ENCODE results near the gene SLC25A29. TPM values are rescaled to one million over a fixed set of nuclear protein-coding genes. Genes with fewer than 3 reads are reported as not detected.

SLC25A29 gene
- total and polyA plus RNA-seq, 2 of the 8 experiments (the other 6 are each of a cell fraction or from before 2014, with no cell fraction given): 135 to 177 TPM

- peaks cover 3 to 74% of the 10 kb centered on the region in 2 experiments for H3K79me2 ChIP-seq (ENCODE audit: control insufficient read depth in 1 of 2, insufficient read depth in 2 of 2, low read length in 2 of 2)
- TF ChIP-seq ZNF274 (IDR thresholded peaks at IDR 0.05; ENCODE audit: borderline replicate concordance, extremely low read depth, low read length): no peak
- TF ChIP-seq CBX5 (IDR thresholded peaks at IDR 0.05; ENCODE audit: low read depth, low read length): no peak
- TF ChIP-seq CTCF (IDR thresholded peaks at IDR 0.05; ENCODE audit: control extremely low read depth in 1 of 3, insufficient read depth in 1 of 3, low read depth in 1 of 3, low read length in 3 of 3): no peak
- no peak for TF ChIP-seq USF2 (IDR thresholded peaks at IDR 0.05; ENCODE audit: low read length)
- TF ChIP-seq SP2 (IDR thresholded peaks at IDR 0.05; ENCODE audit: low read length): no peak
Measured at GRCh38 chr14:100279563-100279962, 26.7 kb downstream of the SLC25A29 start.

More at GRCh38 chr14:100279563-100279962, 26.7 kb downstream of the SLC25A29 start:
- no peak overlapping the region for H2BK15ac ChIP-seq (ENCODE audit: low read length)
- no peak overlapping the region for H3K14ac ChIP-seq (ENCODE audit: insufficient read length)
- H3K4me2 ChIP-seq (ENCODE audit: insufficient read depth in 1 of 2, low read depth in 2 of 2, low read length in 2 of 2): no peak overlapping the region
- no peak overlapping the region for H3K4me3 ChIP-seq (ENCODE audit: extremely low read depth in 1 of 4, insufficient read depth in 2 of 4, low read depth in 3 of 4, low read length in 4 of 4)
- H2AK5ac ChIP-seq (ENCODE audit: low read depth, low read length): no peak overlapping the region
- H4K91ac ChIP-seq (replicated peaks; ENCODE audit: insufficient read length, low read length): no peak overlapping the region
- no peaks in the 10 kb centered on the region for H3K9me3 ChIP-seq (ENCODE audit: insufficient read depth in 2 of 2, low read depth in 1 of 2, low read length in 1 of 2)
- H2BK12ac ChIP-seq (ENCODE audit: low read depth, low read length): no peak overlapping the region
- DNase-seq (ENCODE audit: low read depth in 1 of 2, low spot score in 2 of 2): no peak
- no peak overlapping the region for H2BK120ac ChIP-seq (replicated peaks; ENCODE audit: low read depth, low read length)
- POLR2A ChIA-PET (ENCODE audit: partially characterized antibody): no interaction called here
- peaks cover 7 to 30% (median 11%) of the 10 kb centered on the region in 4 experiments; a peak in 7 of 8 replicates for H3K36me3 ChIP-seq (ENCODE audit: control insufficient read depth in 2 of 4, insufficient read depth in 4 of 4, low read length in 3 of 4)
- no peaks in the 10 kb centered on the region for H3K23me2 ChIP-seq (ENCODE audit: low read depth, low read length)
- H3K56ac ChIP-seq (replicated peaks; ENCODE audit: insufficient read length, low read depth, low read length): no peak overlapping the region
- no peak for FAIRE-seq
- H4K20me1 ChIP-seq (replicated peaks in 1 of 2; ENCODE audit: control insufficient read depth in 1 of 2, insufficient read depth in 2 of 2, low read length in 2 of 2): peaks cover 10 to 29% of the 10 kb centered on the region in 2 experiments
- no peak overlapping the region for H2BK20ac ChIP-seq (ENCODE audit: low read length)
- no peak overlapping the region for H3K27ac ChIP-seq (ENCODE audit: low read depth, low read length)
- H3K4me1 ChIP-seq (replicated peaks in 1 of 4; ENCODE audit: control insufficient read depth in 3 of 4, insufficient read depth in 4 of 4, low read length in 3 of 4): peaks cover 6 to 19% (median 7%) of the 10 kb centered on the region in 4 experiments
- no peak overlapping the region for H3K4ac ChIP-seq (replicated peaks; ENCODE audit: insufficient read length, low read depth, low read length)
- H2AFZ ChIP-seq (ENCODE audit: low read length): no peak overlapping the region
- no peak overlapping the region for H2BK5ac ChIP-seq (ENCODE audit: low read depth, low read length)
- H3K18ac ChIP-seq (ENCODE audit: extremely low read depth, low read length): no peak overlapping the region
- H3K9ac ChIP-seq (replicated peaks in 1 of 4; ENCODE audit: extremely low read depth in 1 of 4, low read depth in 3 of 4, low read length in 3 of 4): no peak overlapping the region
- H4K5ac ChIP-seq (ENCODE audit: insufficient read length, low read depth, low read length): no peak overlapping the region
- H4K8ac ChIP-seq (ENCODE audit: extremely low read depth, insufficient read depth, low read length): no peak overlapping the region
- CTCF ChIA-PET (ENCODE audit: partially characterized antibody): interaction anchor here (1.8 kb wide), 1 partner anchor 11 kb away, joined by 6 read pairs; no protein-coding TSS in a partner anchor
- H3K79me1 ChIP-seq (ENCODE audit: low read depth, low read length): peaks cover 20% of the 10 kb centered on the region
- 88% methylated on average over 8 of the region's 8 CpGs; no CpG with 5 or more reads in 1 of the 2 experiments for WGBS, 2 experiments (ENCODE audit: extremely low coverage in 1 of 2, insufficient coverage in 1 of 2, insufficient read length in 1 of 2, insufficient replicate concordance in 2 of 2, low coverage in 1 of 2, low lambda C conversion rate in 2 of 2, missing lambda C conversion rate in 1 of 2)
- H3K23ac ChIP-seq (ENCODE audit: insufficient read length): no peak overlapping the region
- H3K27me3 ChIP-seq (replicated peaks in 1 of 4; ENCODE audit: control insufficient read depth in 3 of 4, extremely low read depth in 1 of 4, insufficient read depth in 3 of 4, low read length in 3 of 4): no peaks in the 10 kb centered on the region

Data from H1 (cell line).